Neural cell (in vitro differentiated cells): ENCODE results near the gene BCL6. TPM values are rescaled to one million over a fixed set of nuclear protein-coding genes. Genes with fewer than 3 reads are reported as not detected.

ENCODE experiments used
- H2AFZ ChIP-seq: fragments of 200-600, 300-800 bp; sonication (generic), shearing (Covaris generic); 2 replicates; pipeline ENCODE4 v1.6.0; 2014; ENCODE audit warnings: low read depth, mild to moderate bottlenecking, antibody characterized with exemption, low read length, moderate library complexity
- H3F3A ChIP-seq: fragments of 200-600 bp; shearing (Covaris generic); 2 replicates; pipeline ENCODE4 v1.6.1; 2016; ENCODE audit warnings: mild to moderate bottlenecking, moderate library complexity, mixed read lengths, antibody characterized with exemption, low read length; ENCODE audit not compliant: insufficient read depth, poor library complexity, severe bottlenecking
- H3K27ac ChIP-seq: fragments of 200-600, 300-800 bp; sonication (generic), shearing (Covaris generic); 2 replicates; pipeline ENCODE4 v1.5.1; 2014; ENCODE audit warnings: mild to moderate bottlenecking, low read length, moderate library complexity
- H3K27me3 ChIP-seq: fragments of 300-800, 200-600 bp; sonication (generic), shearing (Covaris generic); 2 replicates; pipeline ENCODE4 v1.6.0; 2014; ENCODE audit warnings: mild to moderate bottlenecking, low read depth, low read length, moderate library complexity; ENCODE audit not compliant: insufficient read depth
- H3K36me3 ChIP-seq: fragments of 300-800, 200-600 bp; sonication (generic), shearing (Covaris generic); 2 replicates; pipeline ENCODE4 v1.5.1; 2014; ENCODE audit warnings: mild to moderate bottlenecking, antibody characterized with exemption, low read length, moderate library complexity; ENCODE audit not compliant: insufficient read depth
- H3K4me2 ChIP-seq: fragments of 300-800, 200-600 bp; sonication (generic), shearing (Covaris generic); 2 replicates; pipeline ENCODE4 v1.6.0; 2014; ENCODE audit warnings: mild to moderate bottlenecking, low read length
- H3K4me3 ChIP-seq: fragments of 300-800, 200-600 bp; sonication (generic), shearing (Covaris generic); 2 replicates; pipeline ENCODE4 v1.5.1; 2014; ENCODE audit warnings: mild to moderate bottlenecking, low read length, moderate library complexity
- H3K79me2 ChIP-seq: fragments of 200-600 bp; shearing (Covaris generic); replicated peaks from 2 replicates; pipeline ENCODE4 v1.6.0; 2014; ENCODE audit warnings: mild to moderate bottlenecking, low read length, moderate library complexity; ENCODE audit not compliant: insufficient read depth
- H3K9ac ChIP-seq: fragments of 300-800, 200-600 bp; sonication (generic), shearing (Covaris generic); 2 replicates; pipeline ENCODE4 v1.6.1; 2016; ENCODE audit warnings: mild to moderate bottlenecking, low read length, mixed read lengths
- H3K9me2 ChIP-seq: fragments of 200-600 bp; shearing (Covaris generic); 2 replicates; pipeline ENCODE4 v1.6.1; 2016; ENCODE audit warnings: mild to moderate bottlenecking, low read length, mixed read lengths; ENCODE audit not compliant: insufficient read depth
- H3K9me3 ChIP-seq: fragments of 200-600, 300-800 bp; sonication (generic), shearing (Covaris generic); 2 replicates; pipeline ENCODE4 v1.6.1; 2016; ENCODE audit warnings: mild to moderate bottlenecking, mixed run types, low read length, moderate library complexity, mixed read lengths
- H4K20me1 ChIP-seq: fragments of 200-600 bp; shearing (Covaris generic); 2 replicates; pipeline ENCODE4 v1.6.1; 2016; ENCODE audit warnings: mild to moderate bottlenecking, mixed run types; ENCODE audit not compliant: insufficient read depth
- EP300 ChIP-seq: fragments of 450-650 bp; conservative IDR thresholded peaks from 2 replicates; pipeline ENCODE4 v1.6.1; 2014; ENCODE audit warnings: antibody characterized with exemption, mild to moderate bottlenecking, moderate library complexity; ENCODE audit not compliant: poor library complexity, severe bottlenecking
- EZH2 ChIP-seq: fragments of 200-600, 300-800 bp; shearing (Covaris generic), sonication (generic); IDR thresholded peaks from 2 replicates; pipeline ENCODE4 v1.6.1; 2014; ENCODE audit warnings: antibody characterized with exemption, low read length, borderline replicate concordance, mild to moderate bottlenecking; ENCODE audit not compliant: insufficient read depth, poor library complexity, severe bottlenecking
- MXI1 ChIP-seq: fragments of 450-650 bp; conservative IDR thresholded peaks from 2 replicates; pipeline ENCODE4 v1.6.1; 2014; ENCODE audit warnings: antibody characterized with exemption, mild to moderate bottlenecking; ENCODE audit not compliant: poor library complexity, severe bottlenecking
- POLR2AphosphoS5 ChIP-seq: IDR thresholded peaks from 2 replicates; pipeline ENCODE4 v1.6.1; 2012
- RAD21 ChIP-seq: fragments of 450-650 bp; conservative IDR thresholded peaks from 2 replicates; pipeline ENCODE4 v1.6.1; 2014; ENCODE audit warnings: antibody characterized with exemption, mild to moderate bottlenecking, moderate library complexity
- REST ChIP-seq: IDR thresholded peaks from 2 replicates; pipeline ENCODE4 v1.6.1; 2012; ENCODE audit warnings: borderline replicate concordance
- SMC3 ChIP-seq: fragments of 450-650 bp; conservative IDR thresholded peaks from 2 replicates; pipeline ENCODE4 v1.6.1; 2014; ENCODE audit warnings: antibody characterized with exemption, mild to moderate bottlenecking, moderate library complexity; ENCODE audit not compliant: poor library complexity
- TAF1 ChIP-seq: IDR thresholded peaks from 2 replicates; pipeline ENCODE4 v1.6.1; 2012; ENCODE audit warnings: low read depth
- polyA plus RNA-seq: library from polyadenylated mRNA; depleted of rRNA; stranded (reverse); fragments of >200 nt; gene quantifications from 2 replicates; pipeline ENCODE4 v1.2.3, GENCODE V29; 2014
- TF ChIP-seq, protein P1 (sequence below): fragments of 450-650 bp; IDR thresholded peaks from 2 replicates; pipeline ENCODE4 v1.5.1; 2014; ENCODE audit warnings: antibody characterized with exemption, mild to moderate bottlenecking, moderate library complexity; ENCODE audit not compliant: poor library complexity, severe bottlenecking

Gene BCL6
- polyA plus RNA-seq, 1 donor from 2014 or later = 5.2 TPM

- Histone ChIP-seq H2AFZ (no peak overlapping the region), H3K9ac (no peak overlapping the region), H3F3A (no peaks in the 10 kb centered on the region), H3K9me3 (no peaks in the 10 kb centered on the region), H3K4me2 (no peak overlapping the region), H4K20me1 (no peaks in the 10 kb centered on the region), H3K27me3 (no peaks in the 10 kb centered on the region), H3K9me2 (no peaks in the 10 kb centered on the region), H3K4me3 (no peak overlapping the region), H3K27ac (no peak overlapping the region), H3K36me3 (no peaks in the 10 kb centered on the region), H3K79me2 (no peaks in the 10 kb centered on the region)
- TF ChIP-seq EZH2 (no peak), EP300 (no peak), POLR2AphosphoS5 (no peak), REST (no peak), TAF1 (no peak), MXI1 (no peak), RAD21 (no peak), SMC3 (no peak)
- TF ChIP-seq, protein P1, sequence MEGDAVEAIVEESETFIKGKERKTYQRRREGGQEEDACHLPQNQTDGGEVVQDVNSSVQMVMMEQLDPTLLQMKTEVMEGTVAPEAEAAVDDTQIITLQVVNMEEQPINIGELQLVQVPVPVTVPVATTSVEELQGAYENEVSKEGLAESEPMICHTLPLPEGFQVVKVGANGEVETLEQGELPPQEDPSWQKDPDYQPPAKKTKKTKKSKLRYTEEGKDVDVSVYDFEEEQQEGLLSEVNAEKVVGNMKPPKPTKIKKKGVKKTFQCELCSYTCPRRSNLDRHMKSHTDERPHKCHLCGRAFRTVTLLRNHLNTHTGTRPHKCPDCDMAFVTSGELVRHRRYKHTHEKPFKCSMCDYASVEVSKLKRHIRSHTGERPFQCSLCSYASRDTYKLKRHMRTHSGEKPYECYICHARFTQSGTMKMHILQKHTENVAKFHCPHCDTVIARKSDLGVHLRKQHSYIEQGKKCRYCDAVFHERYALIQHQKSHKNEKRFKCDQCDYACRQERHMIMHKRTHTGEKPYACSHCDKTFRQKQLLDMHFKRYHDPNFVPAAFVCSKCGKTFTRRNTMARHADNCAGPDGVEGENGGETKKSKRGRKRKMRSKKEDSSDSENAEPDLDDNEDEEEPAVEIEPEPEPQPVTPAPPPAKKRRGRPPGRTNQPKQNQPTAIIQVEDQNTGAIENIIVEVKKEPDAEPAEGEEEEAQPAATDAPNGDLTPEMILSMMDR = no peak
Measured at GRCh38 chr3:187758318-187758955, 13.2 kb upstream of the BCL6 start.

GRCh38 chr3:187753516-187753915, 8.2 kb upstream of the BCL6 start:
- no peaks in the 10 kb centered on the region for H4K20me1 ChIP-seq
- H3K79me2 ChIP-seq = no peaks in the 10 kb centered on the region
- TF ChIP-seq MXI1 (no peak), EP300 (no peak), EZH2 (no peak), SMC3 (no peak), POLR2AphosphoS5 (no peak)
- H3K27ac ChIP-seq = no peak overlapping the region
- no peaks in the 10 kb centered on the region for H3K36me3 ChIP-seq
- no peak overlapping the region for H3K4me3 ChIP-seq
- no peaks in the 10 kb centered on the region for H3K27me3 ChIP-seq
- H3K9ac ChIP-seq = no peak overlapping the region
- no peak overlapping the region for H2AFZ ChIP-seq
- no peak overlapping the region for H3K4me2 ChIP-seq
- no peaks in the 10 kb centered on the region for H3F3A ChIP-seq
- no peaks in the 10 kb centered on the region for H3K9me3 ChIP-seq
- no peaks in the 10 kb centered on the region for H3K9me2 ChIP-seq
